Erythroblast (primary cell): ENCODE measurements around the gene STC2.
"Not testable (repeated sequence)": the region's sequence is repeated elsewhere in the genome, so short reads cannot be mapped to it uniquely, and the experiment has no call there.

Experiments
- GATA1 ChIP-seq: IDR thresholded peaks from 2 replicates; pipeline ENCODE4 v1.6.1; 2011; ENCODE audit warnings: low read depth, mild to moderate bottlenecking, control low read depth, low read length, moderate library complexity
- POLR2A ChIP-seq: IDR thresholded peaks from 2 replicates; pipeline ENCODE4 v1.6.1; 2011; ENCODE audit warnings: mild to moderate bottlenecking, low read length

- not testable (repeated sequence) for TF ChIP-seq POLR2A, GATA1
These were observed 35.2 kb upstream of the STC2 start for GRCh38 chr5:173363406-173363805.
